Osteocyte (in vitro differentiated cells): ENCODE results near the gene UTF1. TPM values are rescaled to one million over a fixed set of nuclear protein-coding genes. Genes with fewer than 3 reads are reported as not detected.

ENCODE experiments used
- DNase-seq: peaks from one replicate; pipeline ENCODE4 v3.0.0; 2021; ENCODE audit warnings: mixed read lengths; ENCODE audit not compliant: unreplicated experiment; ENCODE audit errors: extremely low spot score
- H3K27ac Mint-ChIP-seq: one replicate; pipeline ENCODE4 v1.8.0; 2021; ENCODE audit warnings: mild to moderate bottlenecking, mixed read lengths; ENCODE audit not compliant: unreplicated experiment
- H3K27me3 Mint-ChIP-seq: one replicate; pipeline ENCODE4 v1.8.0; 2021; ENCODE audit warnings: mixed read lengths; ENCODE audit not compliant: unreplicated experiment
- H3K36me3 Mint-ChIP-seq: one replicate; pipeline ENCODE4 v1.8.0; 2021; ENCODE audit warnings: mixed read lengths; ENCODE audit not compliant: unreplicated experiment
- H3K4me1 Mint-ChIP-seq: one replicate; pipeline ENCODE4 v1.8.0; 2021; ENCODE audit warnings: mixed read lengths; ENCODE audit not compliant: unreplicated experiment
- H3K4me3 Mint-ChIP-seq: one replicate; pipeline ENCODE4 v1.8.0; 2021; ENCODE audit warnings: mild to moderate bottlenecking, moderate library complexity, mixed read lengths; ENCODE audit not compliant: unreplicated experiment
- H3K9me3 Mint-ChIP-seq: one replicate; pipeline ENCODE4 v1.8.0; 2021; ENCODE audit warnings: mixed read lengths; ENCODE audit not compliant: unreplicated experiment
- total RNA-seq: library from RNA; stranded (reverse); gene quantifications from 2 replicates; pipeline ENCODE4 v1.2.1, GENCODE V29; 2021
- TF ChIP-seq, protein P1 (sequence below): fragments of 200-600 bp; sonication (generic); IDR thresholded peaks from 2 replicates; pipeline ENCODE4 v1.5.0; 2021; ENCODE audit warnings: antibody characterized with exemption, mild to moderate bottlenecking, moderate library complexity

Gene UTF1
- total RNA-seq, 1 donor from 2014 or later = not detected

DNA sequence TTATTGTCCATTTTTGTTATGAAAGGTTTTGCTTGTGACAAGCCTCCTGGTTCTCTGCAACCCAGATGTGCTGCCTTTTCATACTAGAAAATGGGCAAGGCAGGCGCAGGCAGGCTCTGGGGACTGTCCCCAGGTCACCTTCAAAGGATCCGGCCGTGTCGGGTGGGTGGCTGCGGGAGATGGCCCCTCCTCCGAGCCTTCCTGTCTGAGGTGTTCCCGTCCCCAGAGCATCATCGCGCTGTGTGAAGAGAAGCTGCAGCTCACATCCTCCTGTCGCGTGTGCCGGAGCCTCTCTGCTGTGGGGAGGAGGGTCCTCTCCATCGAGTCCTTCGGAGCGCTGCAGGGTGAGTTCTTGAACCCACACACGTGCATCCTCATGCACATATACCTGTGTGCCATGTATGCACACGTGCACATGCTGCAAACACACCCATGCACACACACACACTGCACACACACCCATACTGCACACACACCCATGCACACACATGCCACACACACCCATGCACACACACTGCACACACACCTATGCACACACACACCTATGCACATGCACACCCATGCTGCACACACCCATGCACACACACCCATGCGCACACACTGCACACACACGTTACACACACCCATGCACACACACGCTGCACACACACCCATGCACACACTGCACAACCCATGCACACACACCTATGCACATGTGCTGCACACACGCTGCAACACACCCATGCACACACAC, 46.2 kb upstream of the UTF1 start:
- Mint-ChIP-seq H3K27ac (no peak overlapping the region), H3K9me3 (no peaks in the 10 kb centered on the region), H3K27me3 (no peaks in the 10 kb centered on the region), H3K4me1 (no peaks in the 10 kb centered on the region), H3K4me3 (no peak overlapping the region), H3K36me3 (no peaks in the 10 kb centered on the region)
- TF ChIP-seq, protein P1, sequence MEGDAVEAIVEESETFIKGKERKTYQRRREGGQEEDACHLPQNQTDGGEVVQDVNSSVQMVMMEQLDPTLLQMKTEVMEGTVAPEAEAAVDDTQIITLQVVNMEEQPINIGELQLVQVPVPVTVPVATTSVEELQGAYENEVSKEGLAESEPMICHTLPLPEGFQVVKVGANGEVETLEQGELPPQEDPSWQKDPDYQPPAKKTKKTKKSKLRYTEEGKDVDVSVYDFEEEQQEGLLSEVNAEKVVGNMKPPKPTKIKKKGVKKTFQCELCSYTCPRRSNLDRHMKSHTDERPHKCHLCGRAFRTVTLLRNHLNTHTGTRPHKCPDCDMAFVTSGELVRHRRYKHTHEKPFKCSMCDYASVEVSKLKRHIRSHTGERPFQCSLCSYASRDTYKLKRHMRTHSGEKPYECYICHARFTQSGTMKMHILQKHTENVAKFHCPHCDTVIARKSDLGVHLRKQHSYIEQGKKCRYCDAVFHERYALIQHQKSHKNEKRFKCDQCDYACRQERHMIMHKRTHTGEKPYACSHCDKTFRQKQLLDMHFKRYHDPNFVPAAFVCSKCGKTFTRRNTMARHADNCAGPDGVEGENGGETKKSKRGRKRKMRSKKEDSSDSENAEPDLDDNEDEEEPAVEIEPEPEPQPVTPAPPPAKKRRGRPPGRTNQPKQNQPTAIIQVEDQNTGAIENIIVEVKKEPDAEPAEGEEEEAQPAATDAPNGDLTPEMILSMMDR = no peak
- no peak for DNase-seq

DNA sequence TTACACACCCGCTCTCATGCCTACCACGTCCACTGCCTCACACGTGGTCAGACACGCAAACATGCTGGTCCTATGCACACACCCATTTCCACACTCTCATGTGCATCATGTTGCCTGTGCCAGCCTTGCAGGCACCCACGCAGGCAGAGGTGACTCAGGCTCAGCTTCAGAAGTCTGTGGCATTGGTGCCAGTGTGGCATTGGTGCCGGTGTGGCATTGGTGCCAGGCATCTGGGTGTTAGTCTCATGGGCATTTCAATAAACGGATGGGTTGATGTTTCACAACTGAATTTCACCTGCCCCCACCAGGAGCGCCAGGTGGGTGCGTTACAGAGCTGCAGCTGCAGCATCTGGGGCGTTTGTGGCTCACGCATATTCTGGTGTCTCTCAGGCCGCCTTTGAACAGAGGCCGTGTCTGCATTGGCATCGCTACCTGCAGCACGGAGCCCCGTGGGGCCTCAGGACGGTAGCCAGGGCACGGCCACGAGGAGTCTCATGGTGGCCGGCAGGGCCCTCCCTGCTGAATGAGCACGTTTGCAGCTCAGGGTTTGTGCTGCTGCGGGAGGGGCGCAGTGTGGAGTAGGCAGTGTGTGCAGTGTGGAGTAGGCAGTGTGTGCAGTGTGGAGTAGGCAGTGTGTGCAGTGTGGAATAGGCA, 45.3 kb upstream of the UTF1 start:
- no peaks in the 10 kb centered on the region for H3K36me3 Mint-ChIP-seq
- no peak for DNase-seq
- H3K27me3 Mint-ChIP-seq = no peaks in the 10 kb centered on the region
- H3K4me3 Mint-ChIP-seq = no peak overlapping the region
- H3K27ac Mint-ChIP-seq = no peak overlapping the region
- H3K9me3 Mint-ChIP-seq = no peaks in the 10 kb centered on the region
- H3K4me1 Mint-ChIP-seq = no peaks in the 10 kb centered on the region
- TF ChIP-seq, protein P1 = no peak

DNA sequence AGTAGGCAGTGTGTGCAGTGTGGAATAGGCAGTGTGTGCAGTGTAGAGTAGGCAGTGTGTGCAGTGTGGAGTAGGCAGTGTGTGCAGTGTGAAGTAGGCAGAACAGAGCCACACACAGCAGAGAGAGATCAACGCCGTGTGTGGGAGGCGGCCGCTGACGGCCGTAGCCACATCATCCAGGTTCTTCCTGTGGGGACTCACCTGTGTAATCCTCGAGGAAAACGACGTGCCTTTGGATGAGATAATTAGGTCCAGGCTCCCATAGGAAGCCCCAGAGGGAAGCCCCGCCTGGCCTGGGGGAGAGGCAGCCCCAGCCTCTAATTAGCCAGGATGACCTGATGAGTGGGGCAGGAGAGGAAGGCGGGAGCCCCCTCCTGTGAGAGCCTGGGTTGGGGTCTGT, 44.6 kb upstream of the UTF1 start:
- no peak overlapping the region for H3K27ac Mint-ChIP-seq
- no peaks in the 10 kb centered on the region for H3K9me3 Mint-ChIP-seq
- no peak for DNase-seq
- H3K4me3 Mint-ChIP-seq = no peak overlapping the region
- TF ChIP-seq, protein P1 = no peak
- H3K36me3 Mint-ChIP-seq = no peaks in the 10 kb centered on the region
- H3K4me1 Mint-ChIP-seq = no peaks in the 10 kb centered on the region
- H3K27me3 Mint-ChIP-seq = no peaks in the 10 kb centered on the region

DNA sequence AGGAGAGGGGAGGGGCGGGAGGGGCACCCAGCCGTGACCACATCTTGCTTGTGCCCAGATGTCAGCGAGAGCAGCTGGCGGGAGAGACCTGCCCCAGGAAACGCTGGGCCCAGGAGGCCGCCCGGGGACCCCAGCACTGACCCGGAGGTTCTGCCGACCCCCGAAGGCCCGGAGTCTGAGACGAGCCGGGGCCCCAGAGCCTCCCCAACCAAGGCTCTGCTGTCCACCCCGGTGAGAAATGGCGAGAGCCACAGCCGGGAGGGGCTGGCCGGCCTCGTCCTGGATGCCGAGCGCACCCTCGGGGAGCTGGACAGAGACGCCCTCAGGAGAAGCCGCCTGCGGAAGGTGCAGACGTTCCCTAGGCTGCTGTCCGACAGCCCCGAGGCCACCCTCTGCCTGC, 44.1 kb upstream of the UTF1 start:
- no peaks in the 10 kb centered on the region for H3K27me3 Mint-ChIP-seq
- H3K9me3 Mint-ChIP-seq = no peaks in the 10 kb centered on the region
- no peaks in the 10 kb centered on the region for H3K4me1 Mint-ChIP-seq
- H3K4me3 Mint-ChIP-seq = no peak overlapping the region
- no peaks in the 10 kb centered on the region for H3K36me3 Mint-ChIP-seq
- TF ChIP-seq, protein P1 = no peak
- no peak for DNase-seq
- H3K27ac Mint-ChIP-seq = no peak overlapping the region

DNA sequence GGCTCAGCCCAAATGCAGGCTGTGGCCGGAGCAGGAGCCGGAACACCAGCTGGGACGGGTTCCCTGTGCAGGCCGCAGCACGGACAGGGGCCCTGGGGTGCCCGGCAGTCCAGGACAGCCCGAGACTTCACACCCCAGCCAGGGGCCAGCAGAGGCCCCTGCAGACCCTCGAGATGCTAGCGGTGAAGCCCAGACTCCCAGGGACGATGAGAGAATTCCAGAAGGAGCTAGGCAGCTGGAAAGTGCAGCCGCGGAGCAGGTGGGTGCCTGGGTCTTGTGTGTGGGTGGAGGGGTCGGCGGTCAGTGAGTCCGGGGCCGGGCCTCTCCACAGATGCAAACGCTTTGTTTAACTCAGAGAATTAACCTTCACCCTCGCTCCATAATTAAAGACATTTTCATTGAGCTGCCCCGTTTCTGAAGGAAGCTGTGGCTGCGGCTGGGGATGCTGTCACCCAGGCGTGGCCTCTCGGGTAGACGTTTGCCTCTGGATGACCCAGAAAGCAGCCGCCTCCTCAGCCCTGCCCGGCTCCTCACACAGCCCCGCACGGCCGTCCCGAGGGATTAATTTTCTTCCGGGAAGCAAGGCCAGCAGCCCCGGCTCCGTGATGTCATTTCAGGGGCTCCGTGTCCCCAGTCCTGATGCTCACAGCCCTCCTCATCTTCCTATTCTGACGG, 43.5 kb upstream of the UTF1 start:
- Mint-ChIP-seq H3K36me3 (no peaks in the 10 kb centered on the region), H3K4me3 (no peak overlapping the region), H3K4me1 (no peaks in the 10 kb centered on the region), H3K9me3 (no peaks in the 10 kb centered on the region), H3K27ac (no peak overlapping the region), H3K27me3 (no peaks in the 10 kb centered on the region)
- no peak for DNase-seq
- TF ChIP-seq, protein P1 = no peak
